DMS 273 (cell line): ENCODE results near the gene TRIP10.
A peak's percentile ranks its signal among the peaks of the same experiment; 100 is the strongest.

Experiments
- DNase-seq: peaks from one replicate; lab custom pipeline; 2025; ENCODE audit not compliant: unreplicated experiment; lab: John Stamatoyannopoulos, UW

TRIP10 gene

GRCh38 chr19:6711078-6711361 is 28.5 kb upstream of the TRIP10 start:
- DNase-seq: no peak

GRCh38 chr19:6711605-6712004 is 27.9 kb upstream of the TRIP10 start:
- DNase-seq: no peak

- no peak for DNase-seq
Measured at GRCh38 chr19:6712231-6712630, 27.2 kb upstream of the TRIP10 start.

- DNase-seq: no peak
Measured at GRCh38 chr19:6712692-6713670, 26.5 kb upstream of the TRIP10 start.

- DNase-seq: no peak
Measured at GRCh38 chr19:6713773-6714692, 25.4 kb upstream of the TRIP10 start.

GRCh38 chr19:6714749-6715555 is 24.5 kb upstream of the TRIP10 start:
- no peak for DNase-seq

GRCh38 chr19:6716610-6716970 is 22.9 kb upstream of the TRIP10 start:
- no peak for DNase-seq

- DNase-seq: no peak
Measured at GRCh38 chr19:6717036-6717435, 22.4 kb upstream of the TRIP10 start.

GRCh38 chr19:6717441-6717971 is 22.0 kb upstream of the TRIP10 start:
- DNase-seq: no peak

- no peak for DNase-seq
Measured at GRCh38 chr19:6718111-6718740, 21.3 kb upstream of the TRIP10 start.

- DNase-seq: peak; percentile 31
Measured at GRCh38 chr19:6718741-6719539, 20.5 kb upstream of the TRIP10 start.

- DNase-seq: no peak
Measured at GRCh38 chr19:6719540-6719861, 20.0 kb upstream of the TRIP10 start.

GRCh38 chr19:6719992-6720368 is 19.5 kb upstream of the TRIP10 start:
- no peak for DNase-seq

GRCh38 chr19:6720369-6721137 is 18.9 kb upstream of the TRIP10 start, which contains the start of gene C3:
TSS of gene C3 (minus strand) at chr19:6720650. CDS start at chr19:6720589, 61 bp downstream.
- DNase-seq: no peak

GRCh38 chr19:6721138-6721474 is 18.4 kb upstream of the TRIP10 start:
- DNase-seq: no peak

GRCh38 chr19:6721773-6722172 is 17.7 kb upstream of the TRIP10 start:
- no peak for DNase-seq

GRCh38 chr19:6723108-6723618 is 16.3 kb upstream of the TRIP10 start:
- no peak for DNase-seq

GRCh38 chr19:6723738-6724137 is 15.7 kb upstream of the TRIP10 start:
- no peak for DNase-seq
